GM12878 (cell line): Measurements from ENCODE around the gene NLRC5. TPM values are rescaled to one million over a fixed set of nuclear protein-coding genes. Genes with fewer than 3 reads are reported as not detected.

Experiments
- ATAC-seq: fragments of 200-7000 bp; cut with Tn5 transposase; 3 replicates; pipeline ENCODE4 v1.9.1; 2020; ENCODE audit warnings: mild to moderate bottlenecking, moderate library complexity
- BruUV-seq: library from RNA; stranded (reverse); fragments of 400-500 nt; replicated peaks from 2 replicates; lab custom pipeline; 2021; lab: Mats Ljungman, UMichigan
- CTCF ChIA-PET: fragments of 300-600 bp; sonication (Branson Sonifier 250); formaldehyde crosslinking; extraction: SDS; loops from one replicate; lab custom pipeline; 2021; ENCODE audit warnings: inconsistent platforms; lab: Yijun Ruan, JAX
- POLR2A ChIA-PET: fragments of 350-600 bp; formaldehyde crosslinking; extraction: SDS; loops from one replicate; lab custom pipeline; 2021; ENCODE audit warnings: inconsistent platforms; lab: Charles Lee
- RAD21 ChIA-PET: fragments of 300-600 bp; sonication (Branson Sonifier 250); formaldehyde crosslinking; loops from one replicate; lab custom pipeline; 2023; ENCODE audit warnings: antibody characterized with exemption; ENCODE audit not compliant: unreplicated experiment; lab: Charles Lee
- SMC1A ChIA-PET: fragments of 300-600 bp; sonication (Branson Sonifier 250); formaldehyde crosslinking; loops from one replicate; lab custom pipeline; 2023; ENCODE audit not compliant: unreplicated experiment, uncharacterized antibody; lab: Charles Lee
- DNase-seq: peaks from one replicate; pipeline ENCODE4 v3.0.0-alpha.2; 2011; ENCODE audit warnings: low read depth, low spot score
- FAIRE-seq: peaks from 3 replicates; lab custom pipeline; 2011; peaks lifted over from hg19 to GRCh38; lab: Jason Lieb, UNC
- H2AFZ ChIP-seq: 2 replicates; pipeline ENCODE4 v1.6.0; 2011; ENCODE audit warnings: low read depth, low read length, control low read depth; ENCODE audit not compliant: control insufficient read depth
- H3K27ac ChIP-seq: 2 replicates; pipeline ENCODE4 v1.5.1; 2011; ENCODE audit warnings: control low read depth; ENCODE audit not compliant: control insufficient read depth, insufficient read depth
- H3K27me3 ChIP-seq, 2 experiments: replicated peaks in 1 of 2; 2 replicates each; pipeline versions ENCODE4 v1.6.0 to v1.6.1; 2011; ENCODE audit warnings: low read length in 1 of 2; ENCODE audit not compliant: control insufficient read depth in 2 of 2, insufficient read depth in 2 of 2
- H3K36me3 ChIP-seq, 2 experiments: 2 replicates each; pipeline ENCODE4 v1.5.1; 2011; ENCODE audit warnings: low read length in 1 of 2; ENCODE audit not compliant: control insufficient read depth in 2 of 2, insufficient read depth in 2 of 2
- H3K4me1 ChIP-seq: 2 replicates; pipeline ENCODE4 v1.6.1; 2011; ENCODE audit warnings: mild to moderate bottlenecking, low read length, moderate library complexity, mixed read lengths; ENCODE audit not compliant: control insufficient read depth, insufficient read depth
- H3K4me2 ChIP-seq: 2 replicates; pipeline ENCODE4 v1.6.0; 2011; ENCODE audit warnings: control low read depth; ENCODE audit not compliant: control insufficient read depth, insufficient read depth
- H3K4me3 ChIP-seq: fragments of 200-600 bp; sonication (generic); 2 replicates; pipeline ENCODE4 v1.5.1; 2016
- H3K79me2 ChIP-seq: 2 replicates; pipeline ENCODE4 v1.6.0; 2011; ENCODE audit warnings: low read length; ENCODE audit not compliant: control insufficient read depth, insufficient read depth
- H3K9ac ChIP-seq: 2 replicates; pipeline ENCODE4 v1.8.0; 2011; ENCODE audit warnings: low read length, control low read depth, mixed read lengths; ENCODE audit not compliant: control insufficient read depth, insufficient read depth
- H3K9me3 ChIP-seq: replicated peaks from 3 replicates; pipeline ENCODE4 v1.5.1; 2011; ENCODE audit warnings: mild to moderate bottlenecking, low read length; ENCODE audit not compliant: control insufficient read depth, insufficient read depth
- H4K20me1 ChIP-seq: 2 replicates; pipeline ENCODE4 v1.6.0; 2011; ENCODE audit not compliant: control insufficient read depth, insufficient read depth
- CTCF ChIP-seq, 3 experiments: IDR thresholded peaks in 2 of 3; conservative IDR thresholded peaks in 1 of 3; 2 replicates each; pipeline ENCODE4 v1.5.1; 2011; ENCODE audit warnings: low read depth in 3 of 3, low read length in 3 of 3, mild to moderate bottlenecking in 3 of 3, control low read depth in 2 of 3, moderate library complexity in 2 of 3, inconsistent platforms in 1 of 3, mixed read lengths in 1 of 3; ENCODE audit not compliant: control insufficient read depth in 2 of 3, insufficient read depth in 1 of 3; ENCODE audit errors: extremely low read depth in 1 of 3
- E4F1 ChIP-seq: fragments of 450-650 bp; IDR thresholded peaks from 2 replicates; pipeline ENCODE4 v1.6.1; 2018; ENCODE audit warnings: borderline replicate concordance, mild to moderate bottlenecking; ENCODE audit not compliant: partially characterized antibody
- HSF1 ChIP-seq: fragments of 150-350 bp; IDR thresholded peaks from 2 replicates; pipeline ENCODE4 v1.6.1; 2014; ENCODE audit warnings: mild to moderate bottlenecking, low read depth, low read length
- POLR2A ChIP-seq: IDR thresholded peaks from 2 replicates; pipeline ENCODE4 v1.6.1; 2011; ENCODE audit warnings: low read depth, mild to moderate bottlenecking, low read length
- POLR2AphosphoS5 ChIP-seq: IDR thresholded peaks from 2 replicates; pipeline ENCODE4 v1.6.1; 2011; ENCODE audit warnings: mild to moderate bottlenecking, low read length, inconsistent platforms
- WGBS: methylation state at CpG from one replicate; pipeline ENCODE4 v1.1.6; 2016; ENCODE audit warnings: low lambda C conversion rate; ENCODE audit not compliant: insufficient replicate concordance, insufficient coverage; ENCODE audit errors: missing lambda C conversion rate; 5-methylcytosine and 5-hydroxymethylcytosine counted together
- in situ Hi-C: fragments of 300-500 bp; cut with MboI; formaldehyde crosslinking; loops from 9 replicates; pipeline ENCODE4 v1.14.3; 2018; ENCODE audit warnings: mixed read lengths
- intact Hi-C: fragments of 100-400 bp; cut with micrococcal nuclease; formaldehyde crosslinking; loops from one replicate; pipeline ENCODE4 v1.14.2; 2022; ENCODE audit not compliant: unreplicated experiment
- polyA plus RNA-seq, 11 experiments: library from polyadenylated mRNA; depleted of rRNA in 4 of 11; unstranded in 6 of 11; stranded (reverse) in 5 of 11; fragments of >200 nt; fragmentation: Nextera tagmentation in 4 of 11; fragmentation: Illumina TruSeq in 1 of 11; extraction: Ambion mirVana in 4 of 11; extraction: Trizol in 1 of 11; gene quantifications; 1 replicate in 1 of 11; 2 replicates in 10 of 11; pipeline versions ENCODE4 v1.2.1 to v1.2.3, GENCODE V29; 2011 to 2016; ENCODE audit warnings: inconsistent platforms in 2 of 11, missing spikeins in 2 of 11, low read depth in 1 of 11
- total RNA-seq, 4 experiments: library from RNA; depleted of rRNA in 3 of 4; stranded (reverse); fragments of >200 nt in 3 of 4; fragmentation: Illumina TruSeq in 1 of 4; extraction: Trizol in 1 of 4; gene quantifications; 2 replicates each; pipeline versions ENCODE4 v1.2.1 to v1.2.3, GENCODE V29; 2013 to 2021

NLRC5 gene
- total and polyA plus RNA-seq, 10 of the 15 experiments (the other 5 are each of a cell fraction or from before 2014, with no cell fraction given): 13.1 to 105 (median 57.3) TPM

- ChIA-PET CTCF (interaction anchor here (0.7 to 3.9 kb wide), 11 partner anchors 8 to 81 kb away, joined by 3 to 45 read pairs (median 3); no protein-coding TSS in a partner anchor), SMC1A (interaction anchor here (1.1 to 3.3 kb wide), 6 partner anchors 10 to 81 kb away, joined by 3 to 18 read pairs (median 13); no protein-coding TSS in a partner anchor), POLR2A (interaction anchor here (0.8 to 21.1 kb wide), 8 partner anchors 11 to 102 kb away, joined by 3 to 306 read pairs (median 4); partner anchors contain the start of gene HERPUD1), RAD21 (interaction anchor here (0.6 to 2.3 kb wide), 10 partner anchors 11 to 108 kb away, joined by 3 to 15 read pairs (median 3); no protein-coding TSS in a partner anchor)
- in situ Hi-C loops (no loop called here), intact Hi-C loops (no loop called here)
- no peak overlapping the region; the same call in 1 of the 2 replicates for H3K4me2 ChIP-seq
- FAIRE-seq (no peak), DNase-seq (no peak), ATAC-seq (no peak)
- no peak overlapping the region; the same call in 1 of the 2 replicates for H3K9ac ChIP-seq
- no peaks in the 10 kb centered on the region; the same call in 1 of the 2 replicates for H4K20me1 ChIP-seq
- TF ChIP-seq E4F1 (no peak), CTCF (IDR thresholded peaks at IDR 0.05 in 2 of 3, conservative IDR thresholded peaks at IDR 0.05 in 1 of 3; ENCODE audit: control insufficient read depth in 2 of 3, extremely low read depth in 1 of 3, insufficient read depth in 1 of 3, low read depth in 3 of 3, low read length in 3 of 3) (no peak), HSF1 (no peak), POLR2AphosphoS5 (peak; percentile 42; the same call in 1 of the 2 replicates), POLR2A (peak; percentile 44; the same call in 1 of the 2 replicates)
- no peaks in the 10 kb centered on the region for H3K9me3 ChIP-seq
- H3K79me2 ChIP-seq: no peaks in the 10 kb centered on the region; the same call in none of the 2 replicates
- WGBS: 27% methylated on average over 6 of the region's 6 CpGs
- no peaks in the 10 kb centered on the region for H3K27me3 ChIP-seq
- peaks cover 55% of the 10 kb centered on the region for H3K4me1 ChIP-seq
- no peak overlapping the region for H3K4me3 ChIP-seq
- H2AFZ ChIP-seq: no peak overlapping the region
- no TSS peak for BruUV-seq
- peaks cover 7 to 46% of the 10 kb centered on the region in 2 experiments for H3K36me3 ChIP-seq
- peak overlapping the region; percentile 22; the same call in 1 of the 2 replicates for H3K27ac ChIP-seq
These were observed 45.5 kb upstream of the NLRC5 start for GRCh38 chr16:56943761-56944375.
